ENCODE data around the gene TMPRSS9. TPM values are rescaled to one million over a fixed set of nuclear protein-coding genes. Genes with fewer than 3 reads are reported as not detected.
A peak's percentile ranks its signal among the peaks of the same experiment; 100 is the strongest.
"Not testable (repeated sequence)": the region's sequence is repeated elsewhere in the genome, so short reads cannot be mapped to it uniquely, and the experiment has no call there.

The TMPRSS9 gene
- total RNA-seq, 1 experiment from 2014 or later, result not detected

DNA sequence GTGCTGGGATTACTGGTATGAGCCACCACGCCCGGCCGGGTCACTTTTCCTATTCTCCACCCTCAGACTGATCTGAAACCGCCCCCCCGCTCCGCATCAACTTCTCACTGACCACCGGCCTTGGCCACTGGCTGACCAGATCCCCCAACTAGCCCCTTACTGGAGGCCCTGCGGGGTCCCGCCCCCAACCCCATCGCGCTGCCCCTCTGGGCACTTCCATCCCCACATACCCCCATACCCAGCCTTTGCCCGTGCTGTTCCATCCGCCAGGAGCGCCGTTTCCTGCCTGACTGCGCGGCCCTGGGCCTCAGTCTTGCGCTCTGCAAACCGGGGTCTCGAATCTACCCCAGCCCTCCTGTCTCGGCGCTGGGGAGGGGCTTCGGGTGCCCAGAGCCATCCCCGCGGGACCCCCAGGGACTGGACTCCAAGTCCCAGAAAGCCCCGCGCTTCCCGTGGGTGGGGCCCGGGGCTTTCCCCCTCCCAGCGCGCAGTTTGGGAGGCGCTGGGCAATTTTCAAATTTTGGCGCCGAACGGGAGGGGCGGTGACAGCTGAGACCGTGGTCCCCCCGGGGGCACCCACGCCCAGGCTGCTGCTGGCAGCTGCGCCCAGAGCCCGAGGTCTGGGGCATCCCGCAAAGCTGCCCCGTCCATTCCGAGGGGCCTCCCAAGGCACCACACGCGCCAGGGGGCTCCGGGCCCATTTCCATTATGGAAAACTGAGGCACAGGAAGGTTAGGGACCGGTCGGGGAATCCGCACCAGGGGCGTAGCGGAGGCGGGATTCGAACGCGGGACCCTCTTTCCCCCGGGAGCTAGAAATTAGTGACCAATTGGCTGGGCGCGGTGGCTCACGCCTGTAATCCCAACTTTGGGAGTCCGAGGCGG is 101.9 kb downstream of the TMPRSS9 start:
- Histone ChIP-seq H3K9me3 (ENCODE audit: low read depth, low read length, poor library complexity, severe bottlenecking) (no peaks in the 10 kb centered on the region), H3K27me3 (replicated peaks; ENCODE audit: insufficient read depth, low read depth, low read length, poor library complexity) (no peaks in the 10 kb centered on the region), H3K4me3 (ENCODE audit: low read depth, low read length, poor library complexity, severe bottlenecking) (peak overlapping the region; percentile 62), H3K36me3 (ENCODE audit: insufficient read depth, low read length, poor library complexity, severe bottlenecking) (no peaks in the 10 kb centered on the region), H3K27ac (ENCODE audit: low read depth, low read length, poor library complexity, severe bottlenecking) (peak overlapping the region; percentile 87), H3K4me1 (ENCODE audit: insufficient read depth, low read length, poor library complexity, severe bottlenecking) (peaks cover 13% of the 10 kb centered on the region)
- ChIA-PET CTCF (interaction anchor here (0.6 kb wide), 1 partner anchor 149 kb away, joined by 3 read pairs; no protein-coding TSS in a partner anchor), POLR2A (ENCODE audit: low non-redundant PET) (no interaction called here)
- TF ChIP-seq EZH2 (IDR thresholded peaks at IDR 0.05; ENCODE audit: borderline replicate concordance, low read depth, low read length, poor library complexity, severe bottlenecking) (no peak), CTCF (conservative IDR thresholded peaks at IDR 0.05; ENCODE audit: low read depth, low read length) (0 out of 2 replicates have a peak, but pooled peaks have one; percentile 14)
- DNase-seq (ENCODE audit: low spot score), result peak; percentile 94
- no TSS peak for BruUV-seq (replicated peaks)
- intact Hi-C loops (cut with micrococcal nuclease; ENCODE audit: unreplicated experiment), result no loop called here

DNA sequence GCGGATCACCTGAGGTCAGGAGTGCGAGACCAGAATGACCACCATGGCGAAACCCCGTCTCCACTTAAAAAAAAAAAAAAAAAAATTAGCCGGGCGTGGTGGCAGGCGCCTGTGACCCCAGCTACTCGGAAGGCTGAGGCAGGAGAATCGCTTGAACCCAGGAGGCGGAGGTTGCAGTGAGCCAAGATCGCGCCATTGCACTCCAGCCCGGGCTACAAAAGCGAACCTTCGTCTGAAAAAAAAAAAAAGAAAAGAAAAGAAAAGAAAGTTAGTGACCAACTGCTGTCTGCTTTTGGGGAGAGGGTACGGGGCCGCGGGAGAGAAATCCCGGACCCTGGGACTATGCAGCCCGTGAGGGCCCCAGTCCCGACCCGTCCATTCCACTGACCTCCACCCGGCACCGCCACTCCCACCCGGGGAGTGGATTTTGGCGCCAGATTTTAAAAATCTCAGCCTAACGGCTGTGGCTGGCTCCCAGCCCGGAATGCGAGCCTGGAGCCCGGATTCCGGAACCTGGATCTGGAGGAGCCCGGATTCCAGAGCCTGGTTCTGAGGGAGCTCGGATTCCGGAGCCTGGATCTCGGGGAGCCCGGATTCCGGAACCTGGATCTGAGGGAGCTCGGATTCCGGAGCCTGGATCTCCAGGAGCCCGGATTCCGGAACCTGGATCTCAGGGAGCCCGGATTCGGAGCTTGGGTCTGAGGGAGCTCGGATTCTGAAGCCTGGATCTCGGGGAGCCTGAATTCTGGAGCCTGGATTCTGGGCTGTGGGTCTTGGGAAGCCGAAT is 102.8 kb downstream of the TMPRSS9 start:
- POLR2A ChIA-PET (ENCODE audit: low non-redundant PET), result no interaction called here
- Histone ChIP-seq H3K4me1 (ENCODE audit: insufficient read depth, low read length, poor library complexity, severe bottlenecking) (peaks cover 9% of the 10 kb centered on the region), H3K27ac (ENCODE audit: low read depth, low read length, poor library complexity, severe bottlenecking) (peak overlapping the region; percentile 87), H3K4me3 (ENCODE audit: low read depth, low read length, poor library complexity, severe bottlenecking) (peak overlapping the region; percentile 62), H3K36me3 (ENCODE audit: insufficient read depth, low read length, poor library complexity, severe bottlenecking) (no peaks in the 10 kb centered on the region), H3K9me3 (ENCODE audit: low read depth, low read length, poor library complexity, severe bottlenecking) (no peaks in the 10 kb centered on the region), H3K27me3 (replicated peaks; ENCODE audit: insufficient read depth, low read depth, low read length, poor library complexity) (no peaks in the 10 kb centered on the region)
- DNase-seq (ENCODE audit: low spot score), result peak; percentile 98
- TF ChIP-seq CTCF (conservative IDR thresholded peaks at IDR 0.05; ENCODE audit: low read depth, low read length) (no peak), EZH2 (IDR thresholded peaks at IDR 0.05; ENCODE audit: borderline replicate concordance, low read depth, low read length, poor library complexity, severe bottlenecking) (no peak)
- CTCF ChIA-PET, result interaction anchor here (0.6 kb wide), 1 partner anchor 136 kb away, joined by 3 read pairs; no protein-coding TSS in a partner anchor
- intact Hi-C loops (cut with micrococcal nuclease; ENCODE audit: unreplicated experiment), result no loop called here
- BruUV-seq (replicated peaks), result TSS peak; percentile 94

- CTCF ChIA-PET, result interaction anchor here (0.6 kb wide), 1 partner anchor 173 kb away, joined by 3 read pairs; no protein-coding TSS in a partner anchor
- POLR2A ChIA-PET (ENCODE audit: low non-redundant PET), result not testable (repeated sequence)
- peak overlapping the region; percentile 87 for H3K27ac ChIP-seq (ENCODE audit: low read depth, low read length, poor library complexity, severe bottlenecking)
Measured at GRCh38 chr19:2463694-2464093, 103.6 kb downstream of the TMPRSS9 start.

More at GRCh38 chr19:2463694-2464093, 103.6 kb downstream of the TMPRSS9 start:
- H3K27me3 ChIP-seq (replicated peaks; ENCODE audit: insufficient read depth, low read depth, low read length, poor library complexity); BruUV-seq (replicated peaks); H3K4me1 ChIP-seq (ENCODE audit: insufficient read depth, low read length, poor library complexity, severe bottlenecking); intact Hi-C loops (cut with micrococcal nuclease; ENCODE audit: unreplicated experiment); H3K4me3 ChIP-seq (ENCODE audit: low read depth, low read length, poor library complexity, severe bottlenecking); H3K9me3 ChIP-seq (ENCODE audit: low read depth, low read length, poor library complexity, severe bottlenecking); H3K36me3 ChIP-seq (ENCODE audit: insufficient read depth, low read length, poor library complexity, severe bottlenecking); DNase-seq (ENCODE audit: low spot score): not testable (repeated sequence)
